Measurements from ENCODE around the gene C19orf12. TPM values are rescaled to one million over a fixed set of nuclear protein-coding genes. Genes with fewer than 3 reads are reported as not detected.

Gene C19orf12
- total and polyA plus RNA-seq, 7 donors = 37.5 to 142 (median 65.4) TPM

DNA sequence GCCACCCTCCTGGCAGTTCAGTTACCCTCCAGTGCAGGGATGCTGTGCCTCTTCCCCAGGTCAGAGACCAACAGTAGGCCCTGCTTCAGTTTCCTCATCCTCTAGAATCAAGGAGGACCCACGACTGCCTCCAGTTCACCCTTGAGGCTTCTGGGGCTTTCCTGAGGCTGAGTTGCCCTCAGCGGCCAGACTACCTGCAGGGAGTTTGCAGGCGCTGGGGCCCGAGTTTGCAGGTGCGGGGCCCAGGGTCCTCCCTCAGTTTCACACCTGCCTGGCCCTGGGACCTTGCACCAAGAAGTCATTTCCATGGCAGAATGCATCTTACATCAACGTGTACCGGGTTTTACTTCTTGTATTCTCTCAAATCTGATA lies 38.9 kb upstream of the C19orf12 start:
- DNase-seq (no peak), ATAC-seq (no peak)
- Histone ChIP-seq H3K27me3 (ENCODE audit: insufficient read depth in 3 of 3, low read length in 2 of 3) (peaks cover 0 to 15% (median 3%) of the 10 kb centered on the region in 3 donors), H3K36me3 (ENCODE audit: insufficient read depth in 1 of 2, low read depth in 1 of 2) (no peaks in the 10 kb centered on the region), H3K27ac (no peak overlapping the region), H3K4me3 (no peak overlapping the region), H3K9me3 (no peaks in the 10 kb centered on the region), H3K4me1 (no peaks in the 10 kb centered on the region)
- TF ChIP-seq, protein P1, sequence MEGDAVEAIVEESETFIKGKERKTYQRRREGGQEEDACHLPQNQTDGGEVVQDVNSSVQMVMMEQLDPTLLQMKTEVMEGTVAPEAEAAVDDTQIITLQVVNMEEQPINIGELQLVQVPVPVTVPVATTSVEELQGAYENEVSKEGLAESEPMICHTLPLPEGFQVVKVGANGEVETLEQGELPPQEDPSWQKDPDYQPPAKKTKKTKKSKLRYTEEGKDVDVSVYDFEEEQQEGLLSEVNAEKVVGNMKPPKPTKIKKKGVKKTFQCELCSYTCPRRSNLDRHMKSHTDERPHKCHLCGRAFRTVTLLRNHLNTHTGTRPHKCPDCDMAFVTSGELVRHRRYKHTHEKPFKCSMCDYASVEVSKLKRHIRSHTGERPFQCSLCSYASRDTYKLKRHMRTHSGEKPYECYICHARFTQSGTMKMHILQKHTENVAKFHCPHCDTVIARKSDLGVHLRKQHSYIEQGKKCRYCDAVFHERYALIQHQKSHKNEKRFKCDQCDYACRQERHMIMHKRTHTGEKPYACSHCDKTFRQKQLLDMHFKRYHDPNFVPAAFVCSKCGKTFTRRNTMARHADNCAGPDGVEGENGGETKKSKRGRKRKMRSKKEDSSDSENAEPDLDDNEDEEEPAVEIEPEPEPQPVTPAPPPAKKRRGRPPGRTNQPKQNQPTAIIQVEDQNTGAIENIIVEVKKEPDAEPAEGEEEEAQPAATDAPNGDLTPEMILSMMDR (IDR thresholded peaks at IDR 0.05) = no peak
- intact Hi-C loops (cut with DNase I) = no loop called here
- 74 to 80% (median 78%) methylated on average over 7 of the region's 7 CpGs for WGBS, 3 donors

DNA sequence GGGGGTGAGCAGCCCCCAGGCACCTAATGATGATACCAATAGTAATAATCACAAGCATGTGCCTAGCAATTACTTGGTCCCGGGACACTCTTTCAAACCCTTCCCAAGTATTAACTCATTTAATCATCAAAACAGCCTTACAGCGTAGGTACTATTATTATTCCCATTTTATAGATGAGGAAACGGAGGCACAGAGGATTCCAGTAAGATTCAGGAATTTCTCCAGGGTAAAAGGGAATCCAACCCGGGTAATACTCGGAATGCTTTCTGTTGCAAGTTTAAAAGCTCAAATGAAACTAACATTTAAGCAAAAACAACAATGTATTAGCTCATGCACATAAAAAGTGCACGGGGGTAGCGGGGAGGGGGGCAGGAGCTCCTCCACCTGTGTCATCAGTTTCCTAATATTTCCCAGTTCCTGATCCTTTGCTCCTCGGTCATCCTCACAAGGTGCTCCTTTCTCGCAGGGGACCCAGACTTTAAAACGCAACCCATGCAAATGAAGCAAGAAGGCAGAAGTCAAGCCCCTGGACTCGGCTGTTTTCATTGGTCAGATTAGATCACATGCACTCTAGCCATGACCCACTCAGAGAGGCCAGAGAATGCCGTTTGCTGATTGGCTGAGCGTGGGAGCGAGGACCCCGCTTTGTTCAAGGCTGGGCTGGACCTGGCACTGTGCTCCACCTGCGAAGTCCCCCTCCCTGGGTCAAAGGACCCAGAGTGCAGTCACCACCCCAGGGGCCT lies 38.3 kb upstream of the C19orf12 start:
- WGBS, 3 donors = 85 to 90% (median 88%) methylated on average over 16 of the region's 16 CpGs
- no peak overlapping the region for H3K4me3 ChIP-seq
- no peak for ATAC-seq
- no peak for DNase-seq
- no peaks in the 10 kb centered on the region for H3K9me3 ChIP-seq
- intact Hi-C loops (cut with DNase I) = no loop called here
- H3K27me3 ChIP-seq (ENCODE audit: insufficient read depth in 3 of 3, low read length in 2 of 3) = peaks cover 0 to 15% (median 3%) of the 10 kb centered on the region in 3 donors
- no peaks in the 10 kb centered on the region for H3K4me1 ChIP-seq
- TF ChIP-seq, protein P1 (IDR thresholded peaks at IDR 0.05) = no peak
- no peak overlapping the region for H3K27ac ChIP-seq
- no peaks in the 10 kb centered on the region for H3K36me3 ChIP-seq (ENCODE audit: insufficient read depth in 1 of 2, low read depth in 1 of 2)

DNA sequence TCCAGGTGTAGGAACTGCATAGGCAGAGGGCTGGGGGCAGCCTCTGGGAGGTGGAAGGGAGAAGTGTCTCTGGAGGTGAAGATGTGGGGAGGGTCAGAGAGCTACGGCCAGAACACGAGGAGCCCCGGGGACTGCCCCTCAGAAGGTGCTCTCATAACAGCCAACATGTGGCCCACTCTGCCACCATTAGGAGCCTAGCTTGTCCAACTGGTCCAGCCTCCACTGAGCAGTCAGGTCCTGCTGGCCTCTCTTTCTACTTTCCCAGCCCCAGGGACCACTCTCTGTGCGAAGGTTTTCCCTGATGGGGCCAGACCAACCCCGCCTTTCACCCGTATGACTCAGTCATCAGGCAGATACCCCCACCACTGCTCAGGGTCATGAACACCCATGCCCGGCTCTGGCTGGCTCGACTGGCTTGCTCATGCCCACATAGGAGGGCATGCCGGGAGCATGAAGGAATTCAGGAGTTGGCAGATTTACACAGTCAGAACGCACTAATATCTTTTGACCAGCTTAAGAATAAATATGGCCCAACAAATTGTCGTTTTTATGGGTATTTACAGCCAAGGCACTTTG lies 37.5 kb upstream of the C19orf12 start:
- no peak for ATAC-seq
- intact Hi-C loops (cut with DNase I) = no loop called here

DNA sequence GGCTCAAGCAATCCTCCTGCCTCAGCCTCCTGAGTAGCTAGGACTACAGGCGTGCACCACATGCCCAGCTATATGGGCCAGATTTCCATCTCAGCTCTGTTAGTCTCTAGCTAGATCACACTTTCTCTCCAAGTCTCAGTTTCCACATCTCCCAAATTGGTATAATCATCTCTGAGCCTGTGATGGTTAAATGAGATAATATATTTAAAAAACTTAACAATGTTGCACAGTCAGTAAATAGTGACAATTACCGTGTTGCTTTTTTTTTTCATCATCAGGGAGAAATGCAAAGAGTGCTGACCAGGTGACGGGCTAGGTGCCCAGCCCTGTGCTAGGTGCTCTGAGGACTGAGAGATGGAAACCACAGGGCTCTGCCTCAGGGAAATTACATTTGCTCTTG lies 36.9 kb upstream of the C19orf12 start:
- no peak overlapping the region for H3K4me3 ChIP-seq
- intact Hi-C loops (cut with DNase I) = no loop called here
- H3K36me3 ChIP-seq (ENCODE audit: insufficient read depth in 1 of 2, low read depth in 1 of 2) = no peaks in the 10 kb centered on the region
- no peak overlapping the region for H3K27ac ChIP-seq
- DNase-seq (no peak), ATAC-seq (no peak)
- whole genome bisulfite sequencing, 3 donors = 95 to 97% (median 95%) methylated on average over 3 of the region's 3 CpGs
- TF ChIP-seq, protein P1 (IDR thresholded peaks at IDR 0.05) = no peak
- H3K9me3 ChIP-seq = no peaks in the 10 kb centered on the region
- H3K27me3 ChIP-seq (ENCODE audit: insufficient read depth in 3 of 3, low read length in 2 of 3) = peaks cover 0 to 15% (median 3%) of the 10 kb centered on the region in 3 donors
- H3K4me1 ChIP-seq = no peaks in the 10 kb centered on the region

More for the DNA sequence above, 37.5 kb upstream of the C19orf12 start:
- H3K27ac ChIP-seq = no peak overlapping the region
- TF ChIP-seq, protein P1 (IDR thresholded peaks at IDR 0.05) = no peak
- no peaks in the 10 kb centered on the region for H3K4me1 ChIP-seq
- no peaks in the 10 kb centered on the region for H3K36me3 ChIP-seq (ENCODE audit: insufficient read depth in 1 of 2, low read depth in 1 of 2)
- WGBS, 3 donors = 47 to 60% (median 54%) methylated on average over 11 of the region's 11 CpGs
- DNase-seq = no peak
- no peak overlapping the region for H3K4me3 ChIP-seq
- H3K27me3 ChIP-seq (ENCODE audit: insufficient read depth in 3 of 3, low read length in 2 of 3) = peaks cover 0 to 15% (median 3%) of the 10 kb centered on the region in 3 donors
- H3K9me3 ChIP-seq = no peaks in the 10 kb centered on the region

Data from psoas muscle (tissue), 8 donors.